ENCODE measurements around the gene RASD2.

The RASD2 gene

GRCh38 chr22:35519306-35520000 is 21.2 kb upstream of the RASD2 start:
- DNase-seq, result no peak

GRCh38 chr22:35521358-35522224 is 19.0 kb upstream of the RASD2 start:
- no peak for DNase-seq

GRCh38 chr22:35522225-35523149 is 18.1 kb upstream of the RASD2 start:
- no peak for DNase-seq

- peak; percentile 79 for DNase-seq
These were observed 17.3 kb upstream of the RASD2 start for GRCh38 chr22:35523167-35523947.

- no peak for DNase-seq
These were observed 15.5 kb upstream of the RASD2 start for GRCh38 chr22:35524966-35525686.

GRCh38 chr22:35525687-35526332 is 14.8 kb upstream of the RASD2 start:
- no peak for DNase-seq

- no peak for DNase-seq
These were observed 14.2 kb upstream of the RASD2 start for GRCh38 chr22:35526333-35526979.

GRCh38 chr22:35528927-35529326 is 11.7 kb upstream of the RASD2 start:
- no peak for DNase-seq

GRCh38 chr22:35530700-35531099 is 9.9 kb upstream of the RASD2 start:
- DNase-seq, result no peak

GRCh38 chr22:35531202-35531601 is 9.4 kb upstream of the RASD2 start:
- DNase-seq, result no peak

- DNase-seq, result no peak
These were observed 9.0 kb upstream of the RASD2 start for GRCh38 chr22:35531676-35532075.

- no peak for DNase-seq
These were observed 7.1 kb upstream of the RASD2 start for GRCh38 chr22:35533365-35534029.

- DNase-seq, result no peak
These were observed 6.5 kb upstream of the RASD2 start for GRCh38 chr22:35534091-35534490.

GRCh38 chr22:35537232-35537631 is 3.4 kb upstream of the RASD2 start:
- DNase-seq, result no peak

- no peak for DNase-seq
These were observed 1.8 kb upstream of the RASD2 start for GRCh38 chr22:35538801-35539321.

GRCh38 chr22:35539487-35539886 is 1.1 kb upstream of the RASD2 start:
- no peak for DNase-seq

GRCh38 chr22:35539910-35540594 is 579 bp upstream of the RASD2 start:
- no peak for DNase-seq

- no peak for DNase-seq
These were observed 670 bp downstream of the RASD2 start for GRCh38 chr22:35541254-35541748.

Measured in NCI-H1048 (cell line).